Gastrocnemius medialis (tissue), 4 donors: Measurements from ENCODE around the gene IGF2. TPM values are rescaled to one million over a fixed set of nuclear protein-coding genes. Genes with fewer than 3 reads are reported as not detected.
A peak's percentile ranks its signal among the peaks of the same experiment; 100 is the strongest.

Source experiments
- ATAC-seq, 2 donors: fragments of 150-250 bp; one replicate each; pipeline ENCODE4 v1.9.1; 2016
- DNase-seq, 2 donors: peaks; one replicate each; pipeline ENCODE4 v3.0.0-alpha.2; 2019
- H3K27ac ChIP-seq, 4 donors: fragments of 200-600 bp; sonication (generic); 1 replicate in 1 of 4; 2 replicates in 3 of 4; pipeline ENCODE4 v1.5.1; 2016 to 2018; ENCODE audit warnings: mild to moderate bottlenecking in 2 of 4, moderate library complexity in 1 of 4
- H3K27me3 ChIP-seq, 3 donors: fragments of 200-600 bp; sonication (generic) in 2 of 3; 1 replicate in 1 of 3; 2 replicates in 2 of 3; pipeline versions ENCODE4 v1.5.1 to v1.6.0; 2016 to 2019; ENCODE audit warnings: mild to moderate bottlenecking in 1 of 3, moderate library complexity in 1 of 3
- H3K36me3 ChIP-seq, 2 donors: fragments of 200-600 bp; sonication (generic) in 1 of 2; one replicate each; pipeline ENCODE4 v1.5.1; 2017 to 2018
- H3K4me1 ChIP-seq, 2 donors: fragments of 200-600 bp; sonication (generic) in 1 of 2; one replicate each; pipeline ENCODE4 v1.5.1; 2016 to 2017; ENCODE audit warnings: mild to moderate bottlenecking in 2 of 2
- H3K4me3 ChIP-seq, 4 donors: fragments of 200-600 bp; sonication (generic) in 3 of 4; 1 replicate in 1 of 4; 2 replicates in 3 of 4; pipeline ENCODE4 v1.5.1; 2016 to 2019; ENCODE audit warnings: mild to moderate bottlenecking in 2 of 4
- H3K9me3 ChIP-seq, 3 donors: fragments of 200-600 bp; sonication (generic) in 2 of 3; 1 replicate in 1 of 3; 2 replicates in 2 of 3; pipeline ENCODE4 v1.5.1; 2016 to 2019
- POLR2A ChIP-seq, 2 donors: fragments of 450-650 bp; IDR thresholded peaks; one replicate each; pipeline ENCODE4 v1.6.1; 2017; ENCODE audit warnings: antibody characterized with exemption in 2 of 2, mild to moderate bottlenecking in 2 of 2, moderate library complexity in 2 of 2
- in situ Hi-C, 4 donors: fragments of 200-750 bp; cut with MboI; loops; one replicate each; pipeline versions ENCODE4 v1.15.0 to v1.8.0; 2017; ENCODE audit warnings: low sequenced_read_pairs in 4 of 4
- intact Hi-C: fragments of 100-400 bp; cut with DNase I; formaldehyde crosslinking; loops from one replicate; pipeline ENCODE4 v1.15.1; 2023; ENCODE audit warnings: low total_unique reads
- total RNA-seq, 4 donors: library from RNA; depleted of rRNA; stranded (reverse); fragments of >200 nt; gene quantifications; one replicate each; pipeline versions ENCODE4 v1.1.0 to v1.2.3, GENCODE V29; 2016
- TF ChIP-seq, protein P1 (sequence below), 5 experiments: fragments of 450-650 bp in 3 of 5; fragments of 200-600 bp in 2 of 5; sonication (generic) in 2 of 5; IDR thresholded peaks in 4 of 5; conservative IDR thresholded peaks in 1 of 5; 1 replicate in 4 of 5; 2 replicates in 1 of 5; pipeline ENCODE4 v1.5.1; 2016 to 2019; ENCODE audit warnings: antibody characterized with exemption in 5 of 5, mild to moderate bottlenecking in 3 of 5, moderate library complexity in 3 of 5

Gene IGF2
- total RNA-seq, 4 donors from 2014 or later: 21.6 to 42.4 (median 29.2) TPM

DNA sequence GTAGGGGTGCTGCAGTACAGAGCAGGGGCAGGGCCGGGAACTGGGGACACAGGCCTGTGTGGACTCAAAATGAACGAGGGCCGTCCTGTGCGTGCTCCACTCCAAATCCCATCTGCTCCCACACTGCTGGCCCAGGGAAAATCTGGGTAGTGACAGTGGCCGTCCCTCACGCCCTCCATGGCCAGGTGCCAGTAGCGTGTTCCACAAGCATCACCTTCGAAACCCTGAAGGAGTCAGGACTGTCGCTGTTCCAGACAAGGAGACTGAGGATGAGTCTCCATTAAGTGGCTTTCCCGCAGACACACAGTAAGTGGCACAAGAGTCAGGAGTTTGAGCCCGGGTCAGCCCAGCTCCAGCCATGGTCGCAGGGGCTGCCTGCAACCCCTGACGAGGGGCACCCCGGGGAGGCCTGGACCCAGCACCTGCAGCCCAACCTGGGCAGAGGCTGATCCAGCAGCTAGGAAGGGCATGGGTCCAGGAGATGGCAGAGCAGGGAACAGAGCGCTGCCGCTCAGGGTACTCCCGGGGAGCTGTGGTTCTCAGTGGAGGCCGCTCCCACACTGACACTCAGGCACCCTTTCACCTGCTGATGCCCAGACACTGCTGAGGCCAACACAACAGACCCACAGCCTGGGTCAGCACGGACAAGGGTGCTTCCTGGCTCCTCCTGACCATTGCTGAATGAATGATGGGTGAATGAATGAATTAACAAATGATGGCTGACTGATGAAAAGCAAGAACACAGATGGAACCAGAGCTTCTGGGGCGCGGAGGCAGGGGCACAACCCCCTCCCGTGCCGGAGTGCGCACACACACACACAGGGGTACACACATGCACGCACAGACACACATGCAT lies 35.3 kb downstream of the IGF2 start:
- no peak for ATAC-seq
- in situ Hi-C loops (no loop called here), intact Hi-C loops (no loop called here)
- Histone ChIP-seq H3K27ac (peak overlapping the region; percentile 52 to 70 (median 60)), H3K27me3 (no peaks in the 10 kb centered on the region), H3K9me3 (no peaks in the 10 kb centered on the region), H3K36me3 (no peaks in the 10 kb centered on the region), H3K4me3 (no peak overlapping the region), H3K4me1 (peaks cover 15 to 28% of the 10 kb centered on the region in 2 donors)
- TF ChIP-seq, protein P1, sequence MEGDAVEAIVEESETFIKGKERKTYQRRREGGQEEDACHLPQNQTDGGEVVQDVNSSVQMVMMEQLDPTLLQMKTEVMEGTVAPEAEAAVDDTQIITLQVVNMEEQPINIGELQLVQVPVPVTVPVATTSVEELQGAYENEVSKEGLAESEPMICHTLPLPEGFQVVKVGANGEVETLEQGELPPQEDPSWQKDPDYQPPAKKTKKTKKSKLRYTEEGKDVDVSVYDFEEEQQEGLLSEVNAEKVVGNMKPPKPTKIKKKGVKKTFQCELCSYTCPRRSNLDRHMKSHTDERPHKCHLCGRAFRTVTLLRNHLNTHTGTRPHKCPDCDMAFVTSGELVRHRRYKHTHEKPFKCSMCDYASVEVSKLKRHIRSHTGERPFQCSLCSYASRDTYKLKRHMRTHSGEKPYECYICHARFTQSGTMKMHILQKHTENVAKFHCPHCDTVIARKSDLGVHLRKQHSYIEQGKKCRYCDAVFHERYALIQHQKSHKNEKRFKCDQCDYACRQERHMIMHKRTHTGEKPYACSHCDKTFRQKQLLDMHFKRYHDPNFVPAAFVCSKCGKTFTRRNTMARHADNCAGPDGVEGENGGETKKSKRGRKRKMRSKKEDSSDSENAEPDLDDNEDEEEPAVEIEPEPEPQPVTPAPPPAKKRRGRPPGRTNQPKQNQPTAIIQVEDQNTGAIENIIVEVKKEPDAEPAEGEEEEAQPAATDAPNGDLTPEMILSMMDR (IDR thresholded peaks at IDR 0.05 in 4 of 5, conservative IDR thresholded peaks at IDR 0.05 in 1 of 5): no peak
- TF ChIP-seq POLR2A (IDR thresholded peaks at IDR 0.05): no peak
- no peak for DNase-seq

DNA sequence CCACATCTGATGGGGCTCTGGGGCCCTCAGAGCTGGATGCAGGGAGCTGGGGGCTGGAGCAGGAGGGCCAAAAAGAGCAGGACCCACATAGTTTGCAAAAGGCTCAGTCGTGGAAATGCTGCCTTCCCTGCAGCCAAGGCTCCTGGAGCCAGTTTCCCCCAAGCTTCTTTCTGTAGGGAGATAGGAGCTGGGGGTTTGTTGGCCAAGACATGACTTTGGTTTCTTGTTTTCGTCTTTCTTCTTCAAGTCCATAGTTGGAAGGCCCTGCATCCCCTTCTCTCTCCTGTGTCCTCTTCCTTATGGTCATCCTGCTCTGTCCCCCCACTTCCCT lies 36.3 kb downstream of the IGF2 start:
- intact Hi-C loops (no loop called here), in situ Hi-C loops (no loop called here)
- peaks cover 15 to 30% of the 10 kb centered on the region in 2 donors for H3K4me1 ChIP-seq
- H3K27me3 ChIP-seq: no peaks in the 10 kb centered on the region
- TF ChIP-seq POLR2A (IDR thresholded peaks at IDR 0.05): no peak
- TF ChIP-seq, protein P1 (IDR thresholded peaks at IDR 0.05 in 4 of 5, conservative IDR thresholded peaks at IDR 0.05 in 1 of 5): no peak
- H3K9me3 ChIP-seq: no peaks in the 10 kb centered on the region
- no peaks in the 10 kb centered on the region for H3K36me3 ChIP-seq
- DNase-seq (no peak), ATAC-seq (no peak)
- no peak overlapping the region for H3K4me3 ChIP-seq
- H3K27ac ChIP-seq: peak overlapping the region; percentile 52 to 70 (median 60)

DNA sequence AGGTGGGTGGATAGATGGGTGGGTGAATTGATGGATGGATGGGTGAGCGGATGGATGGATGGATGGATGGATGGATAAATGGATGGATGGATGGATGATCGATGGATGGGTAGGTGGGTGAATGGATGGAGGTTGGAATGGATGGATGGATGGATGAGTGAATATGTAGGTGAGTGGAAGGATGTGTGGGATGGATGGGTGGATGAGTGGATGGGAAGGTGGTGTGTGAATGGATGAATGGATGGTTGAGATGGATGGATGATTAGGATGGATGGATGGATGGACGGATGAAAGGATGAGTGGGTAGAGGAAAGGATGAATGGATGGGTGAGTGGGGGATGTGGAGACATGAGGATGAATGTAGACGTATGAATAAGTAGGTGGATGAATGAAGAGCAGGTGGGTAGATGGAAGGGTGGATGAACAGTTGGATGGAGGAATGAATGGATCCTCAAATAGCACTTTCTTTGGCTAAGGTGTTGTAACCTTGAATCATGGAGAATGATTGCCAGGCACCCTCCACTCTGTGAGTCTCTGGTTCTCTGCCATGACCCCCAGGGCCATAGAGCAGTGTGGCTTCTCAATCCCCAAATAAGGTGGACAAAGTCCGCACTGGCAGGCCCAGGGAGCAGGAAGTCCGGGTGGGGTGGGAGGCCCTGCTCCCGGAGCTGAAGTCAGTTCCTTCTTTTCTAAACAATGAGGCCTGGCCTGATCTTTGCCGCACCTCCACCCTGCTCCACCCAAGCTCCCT lies 36.9 kb downstream of the IGF2 start:
- Histone ChIP-seq H3K27ac (peak overlapping the region; percentile 52 to 70 (median 60)), H3K4me1 (peaks cover 15 to 30% of the 10 kb centered on the region in 2 donors), H3K27me3 (no peaks in the 10 kb centered on the region), H3K36me3 (no peaks in the 10 kb centered on the region), H3K4me3 (no peak overlapping the region), H3K9me3 (no peaks in the 10 kb centered on the region)
- in situ Hi-C loops: no loop called here
- TF ChIP-seq, protein P1 (IDR thresholded peaks at IDR 0.05 in 4 of 5, conservative IDR thresholded peaks at IDR 0.05 in 1 of 5): no peak
- no peak for TF ChIP-seq POLR2A (IDR thresholded peaks at IDR 0.05)
- ATAC-seq (no peak), DNase-seq (no peak)
- intact Hi-C loops: no loop called here

DNA sequence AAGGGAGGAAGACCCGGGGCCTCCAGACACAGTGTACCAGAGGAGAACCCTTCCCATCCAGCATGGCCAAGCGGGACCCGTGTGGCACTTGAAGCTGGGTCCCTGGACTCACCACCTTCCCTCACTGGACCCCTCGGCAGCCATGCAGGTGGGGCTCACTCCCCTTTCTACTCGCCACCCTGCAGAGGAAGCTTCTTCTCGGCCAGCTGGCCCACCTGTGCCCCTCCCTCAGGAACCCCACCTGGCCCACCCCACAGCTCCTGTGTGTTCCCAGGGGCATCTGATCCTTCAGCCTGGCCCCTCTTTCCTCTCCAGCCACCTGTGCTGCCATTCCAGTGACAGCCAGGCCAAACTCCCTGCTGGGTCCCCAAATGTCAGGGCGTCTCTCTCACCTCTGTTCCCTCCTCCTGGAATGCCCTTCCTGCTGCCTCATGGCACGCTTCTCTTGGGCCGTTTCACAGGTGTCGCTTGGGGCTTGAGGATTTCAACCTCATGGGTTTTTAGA lies 38.0 kb downstream of the IGF2 start:
- no peaks in the 10 kb centered on the region for H3K9me3 ChIP-seq
- H3K27me3 ChIP-seq: no peaks in the 10 kb centered on the region
- DNase-seq (no peak), ATAC-seq (no peak)
- peaks cover 21 to 30% of the 10 kb centered on the region in 2 donors for H3K4me1 ChIP-seq
- in situ Hi-C loops (no loop called here), intact Hi-C loops (no loop called here)
- no peaks in the 10 kb centered on the region for H3K36me3 ChIP-seq
- no peak overlapping the region for H3K4me3 ChIP-seq
- no peak for TF ChIP-seq POLR2A (IDR thresholded peaks at IDR 0.05)
- TF ChIP-seq, protein P1 (IDR thresholded peaks at IDR 0.05 in 4 of 5, conservative IDR thresholded peaks at IDR 0.05 in 1 of 5): no peak
- H3K27ac ChIP-seq: peak overlapping the region in 3 of 4 donors; percentile 64 to 77 (median 70)
